KMS-11 (cell line): Measurements from ENCODE around the gene DIABLO.

Source experiments
- H2AFZ ChIP-seq: fragments of 200-600 bp; sonication (generic); 2 replicates; pipeline ENCODE4 v1.6.1; 2016; ENCODE audit warnings: antibody characterized with exemption, mixed run types, low read depth
- H3K27ac ChIP-seq: fragments of 200-600 bp; sonication (generic); 2 replicates; pipeline ENCODE4 v1.6.1; 2016; ENCODE audit warnings: mild to moderate bottlenecking, mixed run types
- H3K27me3 ChIP-seq: fragments of 200-600 bp; sonication (generic); 2 replicates; pipeline ENCODE4 v1.6.1; 2017; ENCODE audit warnings: mild to moderate bottlenecking, low read depth, mixed run types, moderate library complexity; ENCODE audit not compliant: insufficient read depth
- H3K36me3 ChIP-seq: fragments of 200-600 bp; sonication (generic); 2 replicates; pipeline ENCODE4 v1.6.1; 2017; ENCODE audit warnings: mild to moderate bottlenecking, mixed run types; ENCODE audit not compliant: insufficient read depth
- H3K4me1 ChIP-seq: fragments of 200-600 bp; sonication (generic); 2 replicates; pipeline ENCODE4 v1.6.1; 2016; ENCODE audit warnings: mild to moderate bottlenecking, low read depth, mixed run types; ENCODE audit not compliant: poor library complexity, severe bottlenecking
- H3K4me2 ChIP-seq: fragments of 200-600 bp; sonication (generic); 2 replicates; pipeline ENCODE4 v1.7.0; 2016; ENCODE audit warnings: mild to moderate bottlenecking, mixed run types
- H3K4me3 ChIP-seq: fragments of 200-600 bp; sonication (generic); IDR thresholded peaks from 2 replicates; pipeline ENCODE4 v1.6.1; 2017; ENCODE audit warnings: low read depth, low read length, mixed read lengths; ENCODE audit not compliant: insufficient read depth
- H3K79me2 ChIP-seq: fragments of 200-600 bp; sonication (generic); 2 replicates; pipeline ENCODE4 v1.6.1; 2016; ENCODE audit warnings: low read depth, mixed run types; ENCODE audit not compliant: insufficient read depth
- H3K9ac ChIP-seq: fragments of 200-600 bp; sonication (generic); 2 replicates; pipeline ENCODE4 v1.6.1; 2016; ENCODE audit warnings: mild to moderate bottlenecking, mixed run types
- H4K20me1 ChIP-seq: fragments of 200-600 bp; sonication (generic); 2 replicates; pipeline ENCODE4 v1.6.1; 2016; ENCODE audit warnings: mild to moderate bottlenecking, mixed run types; ENCODE audit not compliant: insufficient read depth
- CTCF ChIP-seq: fragments of 200-600 bp; sonication (generic); conservative IDR thresholded peaks from 2 replicates; pipeline ENCODE4 v1.6.1; 2017; ENCODE audit warnings: low read depth, mild to moderate bottlenecking, antibody characterized with exemption, low read length, moderate library complexity, mixed read lengths

The DIABLO gene

GRCh38 chr12:122225683-122226365 is at the start of gene DIABLO:
DIABLO (minus strand) TSS chr12:122226052; CDS start chr12:122226014, 38 bp downstream.
- H4K20me1 ChIP-seq: no peaks in the 10 kb centered on the region
- no peaks in the 10 kb centered on the region for H3K27me3 ChIP-seq
- peaks cover 3% of the 10 kb centered on the region for H3K4me1 ChIP-seq
- H3K36me3 ChIP-seq: no peaks in the 10 kb centered on the region
- H3K4me2 ChIP-seq: peak within 1 kb of the TSS; percentile 26
- peak within 1 kb of the TSS; percentile 66 for H3K27ac ChIP-seq
- no peak within 1 kb of the TSS for H3K4me3 ChIP-seq
- H3K79me2 ChIP-seq: peaks cover 20% of the 10 kb centered on the region; the same call in 1 of the 2 replicates
- peak within 1 kb of the TSS; percentile 66; the same call in 1 of the 2 replicates for H2AFZ ChIP-seq
- H3K9ac ChIP-seq: peak within 1 kb of the TSS; percentile 69
- no peak for TF ChIP-seq CTCF

- no peaks in the 10 kb centered on the region for H3K4me1 ChIP-seq
- no peak overlapping the region for H3K4me2 ChIP-seq
- no peak for TF ChIP-seq CTCF
- H4K20me1 ChIP-seq: no peaks in the 10 kb centered on the region
- H3K27ac ChIP-seq: no peak overlapping the region
- no peaks in the 10 kb centered on the region for H3K79me2 ChIP-seq
- no peaks in the 10 kb centered on the region for H3K36me3 ChIP-seq
- H3K4me3 ChIP-seq: no peak overlapping the region
- H3K9ac ChIP-seq: no peak overlapping the region
- H3K27me3 ChIP-seq: no peaks in the 10 kb centered on the region
- H2AFZ ChIP-seq: no peak overlapping the region
These were observed 49.6 kb upstream of the DIABLO start for GRCh38 chr12:122275459-122275858.

GRCh38 chr12:122266230-122266901 is 40.5 kb upstream of the DIABLO start, which contains the start of gene VPS33A:
VPS33A (minus strand) TSS chr12:122266494; CDS start chr12:122266408, 86 bp downstream.
- TF ChIP-seq CTCF: no peak
- Histone ChIP-seq H3K27ac (peak within 1 kb of the TSS; percentile 85), H3K4me2 (peak within 1 kb of the TSS; percentile 69)

GRCh38 chr12:122265886-122266229 is 40.0 kb upstream of the DIABLO start:
- no peak for TF ChIP-seq CTCF
- Histone ChIP-seq H3K4me3 (no peak overlapping the region), H3K36me3 (no peaks in the 10 kb centered on the region), H2AFZ (peak overlapping the region; percentile 73), H3K27me3 (no peaks in the 10 kb centered on the region), H3K27ac (peak overlapping the region; percentile 85), H3K79me2 (no peaks in the 10 kb centered on the region; the same call in 1 of the 2 replicates), H4K20me1 (no peaks in the 10 kb centered on the region), H3K9ac (peak overlapping the region; percentile 85; the same call in 1 of the 2 replicates), H3K4me1 (no peaks in the 10 kb centered on the region), H3K4me2 (peak overlapping the region; percentile 69)

More at GRCh38 chr12:122266230-122266901, 40.5 kb upstream of the DIABLO start, which contains the start of gene VPS33A:
- Histone ChIP-seq H3K9ac (peak within 1 kb of the TSS; percentile 85), H3K4me3 (no peak within 1 kb of the TSS), H4K20me1 (no peaks in the 10 kb centered on the region), H3K4me1 (no peaks in the 10 kb centered on the region), H3K79me2 (no peaks in the 10 kb centered on the region; the same call in 1 of the 2 replicates), H3K36me3 (no peaks in the 10 kb centered on the region), H3K27me3 (no peaks in the 10 kb centered on the region), H2AFZ (peak within 1 kb of the TSS; percentile 73)
